ENCODE results near the gene APBB1. TPM values are rescaled to one million over a fixed set of nuclear protein-coding genes. Genes with fewer than 3 reads are reported as not detected.
A peak's percentile ranks its signal among the peaks of the same experiment; 100 is the strongest.
"Not testable (repeated sequence)": the region's sequence is repeated elsewhere in the genome, so short reads cannot be mapped to it uniquely, and the experiment has no call there.

APBB1 gene
- total and polyA plus RNA-seq, 2 donors (not counting 1 experiment from before 2014, with no cell fraction given) = 23.4 to 32.5 TPM

GRCh38 chr11:6395470-6396060, 23.3 kb downstream of the APBB1 start:
- H3K27ac ChIP-seq (ENCODE audit: low read length in 2 of 2) = no peak overlapping the region
- ChIA-PET CTCF (interaction anchor here (1.4 kb wide), 1 partner anchor 16 kb away, joined by 7 read pairs; no protein-coding TSS in a partner anchor), POLR2A (interaction anchor here (0.6 kb wide), 1 partner anchor 21 kb away, joined by 3 read pairs; no protein-coding TSS in a partner anchor)
- TF ChIP-seq CTCF (IDR thresholded peaks at IDR 0.05) (no peak), EZH2 (IDR thresholded peaks at IDR 0.05; ENCODE audit: borderline replicate concordance, insufficient read depth, low read depth, low read length, poor library complexity, severe bottlenecking) (no peak)
- H2AFZ ChIP-seq (ENCODE audit: insufficient read depth, low read depth, low read length, poor library complexity, severe bottlenecking) = no peak overlapping the region
- no peak overlapping the region for H3K4me2 ChIP-seq (replicated peaks; ENCODE audit: low read depth, low read length, poor library complexity, severe bottlenecking)
- Mint-ChIP-seq H3K9me3 (ENCODE audit: insufficient read depth) (no peaks in the 10 kb centered on the region), H3K27me3 (no peaks in the 10 kb centered on the region), H3K27ac (no peak overlapping the region), H3K4me1 (peaks cover 21% of the 10 kb centered on the region), H3K4me3 (no peak overlapping the region)
- WGBS (ENCODE audit: insufficient coverage) = 89% methylated on average over 10 of the region's 16 CpGs
- H3K36me3 ChIP-seq (replicated peaks in 1 of 2; ENCODE audit: control extremely low read depth in 1 of 2, control insufficient read depth in 1 of 2, extremely low read depth in 1 of 2, insufficient read depth in 2 of 2, low read length in 1 of 2) = peaks cover 0 to 16% of the 10 kb centered on the region in 2 experiments
- DNase-seq = no peak
- no peak overlapping the region for H3K4me3 ChIP-seq (ENCODE audit: control extremely low read depth in 1 of 5, extremely low read depth in 1 of 5, insufficient read depth in 1 of 5, low read depth in 2 of 5, low read length in 4 of 5)
- no peaks in the 10 kb centered on the region for H4K20me1 ChIP-seq (ENCODE audit: control insufficient read depth, insufficient read depth, low read length, poor library complexity, severe bottlenecking)
- peaks cover 34% of the 10 kb centered on the region for H3K79me2 ChIP-seq (ENCODE audit: control insufficient read depth, insufficient read depth, low read length)
- no peaks in the 10 kb centered on the region for H3K27me3 ChIP-seq (replicated peaks in 1 of 4; ENCODE audit: control extremely low read depth in 1 of 4, control insufficient read depth in 3 of 4, insufficient read depth in 4 of 4, low read length in 3 of 4)
- intact Hi-C loops (cut with micrococcal nuclease) = no loop called here
- H3K4me1 ChIP-seq (ENCODE audit: control insufficient read depth in 2 of 2, insufficient read depth in 2 of 2, low read length in 2 of 2) = peaks cover 10 to 23% of the 10 kb centered on the region in 2 donors
- H3K9ac ChIP-seq (ENCODE audit: low read length) = no peak overlapping the region
- ATAC-seq (ENCODE audit: low read depth) = no peak
- H3K9me3 ChIP-seq (ENCODE audit: control extremely low read depth in 1 of 3, control insufficient read depth in 2 of 3, insufficient read depth in 1 of 3, low read length in 2 of 3) = no peaks in the 10 kb centered on the region

GRCh38 chr11:6393989-6394670, 24.8 kb downstream of the APBB1 start:
- ATAC-seq (ENCODE audit: low read depth) = no peak
- no peak overlapping the region for H3K4me3 ChIP-seq (ENCODE audit: control extremely low read depth in 1 of 5, extremely low read depth in 1 of 5, insufficient read depth in 1 of 5, low read depth in 2 of 5, low read length in 4 of 5)
- no peaks in the 10 kb centered on the region for H3K9me3 ChIP-seq (ENCODE audit: control extremely low read depth in 1 of 3, control insufficient read depth in 2 of 3, insufficient read depth in 1 of 3, low read length in 2 of 3)
- WGBS (ENCODE audit: insufficient coverage) = 97% methylated on average over 15 of the region's 16 CpGs
- H3K9ac ChIP-seq (ENCODE audit: low read length) = no peak overlapping the region
- H4K20me1 ChIP-seq (ENCODE audit: control insufficient read depth, insufficient read depth, low read length, poor library complexity, severe bottlenecking) = no peaks in the 10 kb centered on the region
- no peak overlapping the region for H3K4me2 ChIP-seq (replicated peaks; ENCODE audit: low read depth, low read length, poor library complexity, severe bottlenecking)
- H3K27ac Mint-ChIP-seq = no peak overlapping the region
- H3K27me3 ChIP-seq (replicated peaks in 1 of 4; ENCODE audit: control extremely low read depth in 1 of 4, control insufficient read depth in 3 of 4, insufficient read depth in 4 of 4, low read length in 3 of 4) = no peaks in the 10 kb centered on the region
- peaks cover 18 to 32% of the 10 kb centered on the region in 2 donors for H3K4me1 ChIP-seq (ENCODE audit: control insufficient read depth in 2 of 2, insufficient read depth in 2 of 2, low read length in 2 of 2)
- no peaks in the 10 kb centered on the region for H3K9me3 Mint-ChIP-seq (ENCODE audit: insufficient read depth)
- H3K27ac ChIP-seq (ENCODE audit: low read length in 2 of 2) = no peak overlapping the region
- H3K79me2 ChIP-seq (ENCODE audit: control insufficient read depth, insufficient read depth, low read length) = peaks cover 34% of the 10 kb centered on the region
- H3K4me1 Mint-ChIP-seq = peaks cover 31% of the 10 kb centered on the region
- intact Hi-C loops (cut with micrococcal nuclease) = no loop called here
- DNase-seq = no peak
- no peak for TF ChIP-seq EZH2 (IDR thresholded peaks at IDR 0.05; ENCODE audit: borderline replicate concordance, insufficient read depth, low read depth, low read length, poor library complexity, severe bottlenecking)
- no peak for TF ChIP-seq CTCF (IDR thresholded peaks at IDR 0.05)
- ChIA-PET POLR2A (no interaction called here), CTCF (no interaction called here)
- H2AFZ ChIP-seq (ENCODE audit: insufficient read depth, low read depth, low read length, poor library complexity, severe bottlenecking) = no peak overlapping the region
- H3K27me3 Mint-ChIP-seq = no peaks in the 10 kb centered on the region
- no peak overlapping the region for H3K4me3 Mint-ChIP-seq
- peaks cover 0 to 16% of the 10 kb centered on the region in 2 experiments for H3K36me3 ChIP-seq (replicated peaks in 1 of 2; ENCODE audit: control extremely low read depth in 1 of 2, control insufficient read depth in 1 of 2, extremely low read depth in 1 of 2, insufficient read depth in 2 of 2, low read length in 1 of 2)

- H3K9me3 ChIP-seq (ENCODE audit: control extremely low read depth in 1 of 3, control insufficient read depth in 2 of 3, insufficient read depth in 1 of 3, low read length in 2 of 3); H3K27ac ChIP-seq (ENCODE audit: low read length in 2 of 2); intact Hi-C loops (cut with micrococcal nuclease); H2AFZ ChIP-seq (ENCODE audit: insufficient read depth, low read depth, low read length, poor library complexity, severe bottlenecking); H3K9ac ChIP-seq (ENCODE audit: low read length); H3K4me2 ChIP-seq (replicated peaks; ENCODE audit: low read depth, low read length, poor library complexity, severe bottlenecking); DNase-seq; H3K4me3 ChIP-seq (ENCODE audit: control extremely low read depth in 1 of 5, extremely low read depth in 1 of 5, insufficient read depth in 1 of 5, low read depth in 2 of 5, low read length in 4 of 5); H3K27ac Mint-ChIP-seq; ATAC-seq (ENCODE audit: low read depth); H4K20me1 ChIP-seq (ENCODE audit: control insufficient read depth, insufficient read depth, low read length, poor library complexity, severe bottlenecking); H3K27me3 Mint-ChIP-seq; POLR2A ChIA-PET; H3K27me3 ChIP-seq (replicated peaks in 1 of 4; ENCODE audit: control extremely low read depth in 1 of 4, control insufficient read depth in 3 of 4, insufficient read depth in 4 of 4, low read length in 3 of 4); H3K9me3 Mint-ChIP-seq (ENCODE audit: insufficient read depth): not testable (repeated sequence)
- Histone ChIP-seq H3K79me2 (ENCODE audit: control insufficient read depth, insufficient read depth, low read length) (peaks cover 34% of the 10 kb centered on the region), H3K36me3 (replicated peaks in 1 of 2; ENCODE audit: control extremely low read depth in 1 of 2, control insufficient read depth in 1 of 2, extremely low read depth in 1 of 2, insufficient read depth in 2 of 2, low read length in 1 of 2) (peaks cover 0 to 13% of the 10 kb centered on the region in 2 experiments), H3K4me1 (ENCODE audit: control insufficient read depth in 2 of 2, insufficient read depth in 2 of 2, low read length in 2 of 2) (peaks cover 18 to 32% of the 10 kb centered on the region in 2 donors)
- peaks cover 32% of the 10 kb centered on the region for H3K4me1 Mint-ChIP-seq
- peak overlapping the region; percentile 60 for H3K4me3 Mint-ChIP-seq
- WGBS (ENCODE audit: insufficient coverage) = no CpG with 5 or more reads among the region's 4 CpGs
- CTCF ChIA-PET = interaction anchor here (1.5 kb wide), 1 partner anchor 45 kb away, joined by 3 read pairs; no protein-coding TSS in a partner anchor
Measured at GRCh38 chr11:6392251-6392650, 26.6 kb downstream of the APBB1 start.
